Right ventricle myocardium inferior (tissue), 1 donor: Measurements from ENCODE around the gene UPB1. TPM values are rescaled to one million over a fixed set of nuclear protein-coding genes. Genes with fewer than 3 reads are reported as not detected.

Experiments used
- ATAC-seq: fragments of 200-7000 bp; cut with Tn5 transposase; one replicate; pipeline ENCODE4 v1.9.1; 2020; ENCODE audit warnings: mild to moderate bottlenecking, moderate library complexity
- DNase-seq: peaks from one replicate; pipeline ENCODE4 v3.0.0; 2021; ENCODE audit errors: missing footprints
- intact Hi-C: fragments of 100-400 bp; cut with DNase I; formaldehyde crosslinking; loops from one replicate; pipeline ENCODE4 v1.11.0; 2022
- total RNA-seq: library from RNA; stranded (reverse); fragmentation: NEBNext Ultra II Directional; extraction: Animal tissue kit (Norgen Biotek cat#: 25700); gene quantifications from one replicate; pipeline ENCODE4 v1.2.1, GENCODE V29; 2021
- donor health status: DM: no; HTN: yes; CAD: no; lungs with severe emphysema.

UPB1 gene
- total RNA-seq, 1 donor from 2014 or later: 1.3 TPM

GRCh38 chr22:24500277-24500820 is 5.2 kb downstream of the UPB1 start:
- intact Hi-C loops: loop anchor here (5.0 kb wide), 1 partner anchor 78 kb away; no protein-coding TSS in a partner anchor
- peak; percentile 64 for ATAC-seq
- DNase-seq: no peak

- intact Hi-C loops: loop anchor here (5.0 kb wide), 1 partner anchor 79 kb away; no protein-coding TSS in a partner anchor
- peak; percentile 42 for ATAC-seq
Measured at GRCh38 chr22:24501301-24502005, 6.3 kb downstream of the UPB1 start.

GRCh38 chr22:24502034-24502433 is 6.9 kb downstream of the UPB1 start:
- ATAC-seq: no peak
- DNase-seq: no peak
- intact Hi-C loops: loop anchor here (5.0 kb wide), 1 partner anchor 80 kb away; no protein-coding TSS in a partner anchor

More at GRCh38 chr22:24501301-24502005, 6.3 kb downstream of the UPB1 start:
- no peak for DNase-seq

GRCh38 chr22:24502541-24502940 is 7.4 kb downstream of the UPB1 start:
- ATAC-seq: no peak
- intact Hi-C loops: loop anchor here (5.0 kb wide), 1 partner anchor 80 kb away; no protein-coding TSS in a partner anchor
- DNase-seq: no peak

- ATAC-seq (peak; percentile 63), DNase-seq (no peak)
- intact Hi-C loops: loop anchor here (1.0 to 5.0 kb wide), 2 partner anchors 81 to 178 kb away; no protein-coding TSS in a partner anchor
Measured at GRCh38 chr22:24503137-24503842, 8.2 kb downstream of the UPB1 start.

GRCh38 chr22:24503843-24504338 is 8.8 kb downstream of the UPB1 start:
- intact Hi-C loops: loop anchor here (1.0 to 5.0 kb wide), 2 partner anchors 82 to 179 kb away; no protein-coding TSS in a partner anchor
- no peak for ATAC-seq
- DNase-seq: no peak

- intact Hi-C loops: loop anchor here (5.0 kb wide), 1 partner anchor 82 kb away; no protein-coding TSS in a partner anchor
- ATAC-seq: no peak
Measured at GRCh38 chr22:24504540-24504939, 9.4 kb downstream of the UPB1 start.

GRCh38 chr22:24504956-24505736 is 10.0 kb downstream of the UPB1 start:
- DNase-seq: no peak
- intact Hi-C loops: loop anchor here (5.0 kb wide), 1 partner anchor 83 kb away; no protein-coding TSS in a partner anchor
- ATAC-seq: no peak

More at GRCh38 chr22:24504540-24504939, 9.4 kb downstream of the UPB1 start:
- DNase-seq: no peak

GRCh38 chr22:24506802-24507438 is 11.8 kb downstream of the UPB1 start:
- DNase-seq (no peak), ATAC-seq (no peak)
- intact Hi-C loops: no loop called here

GRCh38 chr22:24507716-24508115 is 12.6 kb downstream of the UPB1 start:
- ATAC-seq (no peak), DNase-seq (no peak)
- intact Hi-C loops: no loop called here

- intact Hi-C loops: no loop called here
- DNase-seq: no peak
- peak; percentile 81 for ATAC-seq
Measured at GRCh38 chr22:24510637-24511625, 15.8 kb downstream of the UPB1 start.

GRCh38 chr22:24512043-24512442 is 16.9 kb downstream of the UPB1 start:
- DNase-seq: no peak
- no peak for ATAC-seq
- intact Hi-C loops: no loop called here

GRCh38 chr22:24513378-24514240 is 18.5 kb downstream of the UPB1 start:
- ATAC-seq (no peak), DNase-seq (no peak)
- intact Hi-C loops: no loop called here

GRCh38 chr22:24514241-24515026 is 19.3 kb downstream of the UPB1 start:
- ATAC-seq: no peak
- no peak for DNase-seq
- intact Hi-C loops: no loop called here

- intact Hi-C loops: no loop called here
- DNase-seq (no peak), ATAC-seq (no peak)
Measured at GRCh38 chr22:24515027-24515338, 19.9 kb downstream of the UPB1 start.
